Choroid plexus epithelial cell (primary cell): ENCODE data around the gene MADD.
"Not testable (repeated sequence)": the region's sequence is repeated elsewhere in the genome, so short reads cannot be mapped to it uniquely, and the experiment has no call there.

Experiments
- DNase-seq: peaks from one replicate; pipeline ENCODE4 v3.0.0-alpha.2; 2010; ENCODE audit warnings: low read depth
- H3K4me3 ChIP-seq: 2 replicates; pipeline ENCODE4 v1.5.1; 2011; ENCODE audit warnings: low read depth, mild to moderate bottlenecking, control low read depth, low read length, moderate library complexity
- CTCF ChIP-seq: conservative IDR thresholded peaks from 2 replicates; pipeline ENCODE4 v1.5.1; 2011; ENCODE audit warnings: low read depth, mild to moderate bottlenecking, control low read depth, inconsistent platforms, low read length, moderate library complexity

Gene MADD

DNA sequence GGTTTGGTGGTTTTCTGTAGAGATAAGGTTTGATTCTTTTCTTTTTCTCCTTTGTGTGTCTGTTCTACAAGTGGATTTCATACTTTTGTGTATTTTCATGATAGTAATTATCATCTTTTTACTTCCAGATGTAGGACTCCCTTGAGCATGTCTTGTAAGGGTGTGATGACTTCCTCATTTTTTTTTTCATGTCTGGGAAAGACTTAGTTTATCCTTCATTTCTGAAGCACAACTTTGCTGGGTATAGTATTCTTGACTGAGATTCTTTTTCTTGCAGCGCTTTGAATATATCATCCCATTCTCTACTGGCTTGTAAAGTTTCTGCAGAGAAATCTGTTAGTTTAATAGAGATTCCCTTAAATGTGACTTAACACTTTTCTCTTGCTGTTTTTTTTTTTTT is 32.9 kb downstream of the MADD start:
- no peak for DNase-seq
- H3K4me3 ChIP-seq, result no peak overlapping the region
- TF ChIP-seq CTCF, result no peak

DNA sequence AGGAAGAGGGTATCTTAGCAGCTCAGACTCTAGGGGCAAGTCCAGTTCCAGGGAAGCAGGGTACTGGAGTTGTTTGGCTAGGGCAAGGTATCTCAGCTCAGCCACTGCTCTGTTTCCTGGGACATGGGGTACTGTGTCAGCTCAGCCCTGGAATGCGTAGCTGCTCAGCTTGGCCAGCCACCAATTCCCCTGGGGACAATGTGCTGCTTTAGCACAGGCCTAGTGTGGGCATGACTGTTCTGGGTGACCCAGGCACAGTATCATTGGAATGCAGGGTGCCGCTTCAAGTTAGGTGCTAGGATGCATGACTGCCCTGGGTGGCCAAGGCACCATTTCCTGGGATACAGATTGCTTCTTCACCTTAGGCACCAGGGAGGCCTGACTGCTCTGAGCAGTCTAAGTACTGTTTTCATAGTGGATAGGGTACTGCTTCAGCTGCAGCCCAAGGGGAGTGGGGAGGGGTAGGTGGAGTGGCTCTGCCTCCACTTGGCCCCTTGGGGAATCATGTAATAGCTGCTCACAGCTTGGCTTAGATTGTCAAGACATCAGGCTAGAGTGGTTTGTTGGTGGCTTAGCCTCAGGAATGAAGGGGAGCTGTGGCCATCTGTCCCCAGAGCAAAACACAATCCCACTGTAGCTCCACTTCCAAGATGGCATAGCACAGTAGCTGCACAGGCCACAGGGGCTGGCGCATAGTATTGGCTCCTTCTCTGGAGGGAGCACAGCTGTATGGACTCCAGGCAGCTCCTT is 36.0 kb downstream of the MADD start:
- TF ChIP-seq CTCF, result no peak
- no peak for DNase-seq
- H3K4me3 ChIP-seq, result no peak overlapping the region

DNA sequence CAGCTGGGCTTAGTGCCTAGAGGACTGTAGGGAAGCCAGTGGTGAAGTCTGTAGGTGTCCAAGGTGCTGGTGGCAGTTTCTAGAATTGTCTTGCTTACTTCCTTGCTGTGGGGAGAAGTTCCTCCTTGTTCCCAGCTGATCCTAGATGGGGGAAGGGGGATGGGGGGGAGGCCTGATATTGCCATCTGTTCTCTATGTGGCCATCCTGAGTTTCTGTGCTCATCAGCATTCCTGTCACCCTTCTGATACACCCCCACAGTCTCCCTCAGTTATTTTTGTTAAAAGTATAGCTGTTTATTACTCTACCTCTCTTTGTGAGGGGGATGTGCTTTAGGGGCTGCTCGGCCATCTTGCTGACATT is 36.5 kb downstream of the MADD start:
- no peak overlapping the region for H3K4me3 ChIP-seq
- no peak for DNase-seq
- no peak for TF ChIP-seq CTCF

- no peak overlapping the region for H3K4me3 ChIP-seq
- no peak for TF ChIP-seq CTCF
Measured at GRCh38 chr11:47308050-47308823, 38.3 kb downstream of the MADD start.

GRCh38 chr11:47314992-47315391 is 45.1 kb downstream of the MADD start:
- TF ChIP-seq CTCF, result no peak
- no peak overlapping the region for H3K4me3 ChIP-seq
- no peak for DNase-seq

More at GRCh38 chr11:47308050-47308823, 38.3 kb downstream of the MADD start:
- DNase-seq, result peak; percentile 6

DNA sequence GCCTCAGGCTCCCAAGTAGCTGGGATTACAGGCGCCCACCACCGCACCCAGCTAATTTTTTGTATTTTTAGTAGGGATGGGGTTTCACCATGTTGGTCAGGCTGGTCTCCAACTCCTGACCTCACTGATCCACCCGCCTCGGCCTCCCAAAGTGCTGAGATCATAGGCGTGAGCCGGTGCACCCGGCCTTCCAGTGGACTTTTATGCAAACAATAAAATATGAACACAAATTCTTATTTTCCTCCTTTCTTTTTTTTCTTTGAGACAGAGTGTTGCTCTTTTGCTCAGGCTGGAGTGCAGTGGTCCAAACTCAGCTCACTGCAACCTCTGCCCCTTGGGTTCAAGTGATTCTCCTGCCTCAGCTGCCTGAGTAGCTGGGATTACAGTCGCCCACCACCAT is 46.6 kb downstream of the MADD start:
- DNase-seq, H3K4me3 ChIP-seq: not testable (repeated sequence)

- no peak for DNase-seq
- TF ChIP-seq CTCF, result no peak
- H3K4me3 ChIP-seq, result no peak overlapping the region
Measured at GRCh38 chr11:47317064-47317828, 47.3 kb downstream of the MADD start.
